Activated naive CD8-positive, alpha-beta T cell treated with anti-CD3 and anti-CD28 coated beads, Interleukin-2, amount 50 U/mL, for 16 hours (primary cell): ENCODE results near the gene NPHS1.

Experiments used
- DNase-seq: peaks from one replicate; pipeline ENCODE4 v3.0.0-alpha.2; 2020; ENCODE audit warnings: low read depth, low spot score

Gene NPHS1

GRCh38 chr19:35789195-35789977 lies 62.9 kb downstream of the NPHS1 start:
- DNase-seq, result no peak

GRCh38 chr19:35788205-35788960 lies 63.9 kb downstream of the NPHS1 start:
- no peak for DNase-seq

- DNase-seq, result no peak
These were observed 65.0 kb downstream of the NPHS1 start for GRCh38 chr19:35787227-35787799.

- no peak for DNase-seq
These were observed 65.8 kb downstream of the NPHS1 start for GRCh38 chr19:35786299-35787160.

GRCh38 chr19:35785339-35785627 lies 67.0 kb downstream of the NPHS1 start:
- no peak for DNase-seq

- DNase-seq, result no peak
These were observed 67.6 kb downstream of the NPHS1 start for GRCh38 chr19:35784503-35785338.

- DNase-seq, result no peak
These were observed 68.6 kb downstream of the NPHS1 start for GRCh38 chr19:35783469-35784434.

- no peak for DNase-seq
These were observed 69.7 kb downstream of the NPHS1 start for GRCh38 chr19:35782589-35782988.

- DNase-seq, result no peak
These were observed 70.7 kb downstream of the NPHS1 start for GRCh38 chr19:35781650-35782049.

- DNase-seq, result no peak
These were observed 71.6 kb downstream of the NPHS1 start for GRCh38 chr19:35780717-35781116.

- no peak for DNase-seq
These were observed 72.2 kb downstream of the NPHS1 start for GRCh38 chr19:35780058-35780457.

- DNase-seq, result no peak
These were observed 73.3 kb downstream of the NPHS1 start for GRCh38 chr19:35779033-35779432.

- no peak for DNase-seq
These were observed 74.3 kb downstream of the NPHS1 start for GRCh38 chr19:35777961-35778360.

- no peak for DNase-seq
These were observed 75.0 kb downstream of the NPHS1 start for GRCh38 chr19:35777086-35777841.

GRCh38 chr19:35776102-35776788 lies 76.1 kb downstream of the NPHS1 start:
- DNase-seq, result no peak
